ENCODE results near the gene SPATA32. TPM values are rescaled to one million over a fixed set of nuclear protein-coding genes. Genes with fewer than 3 reads are reported as not detected.
"Not testable (repeated sequence)": the region's sequence is repeated elsewhere in the genome, so short reads cannot be mapped to it uniquely, and the experiment has no call there.

Gene SPATA32
- polyA plus RNA-seq, 12 donors, result 0.18 to 0.23 TPM; not detected in 10

DNA sequence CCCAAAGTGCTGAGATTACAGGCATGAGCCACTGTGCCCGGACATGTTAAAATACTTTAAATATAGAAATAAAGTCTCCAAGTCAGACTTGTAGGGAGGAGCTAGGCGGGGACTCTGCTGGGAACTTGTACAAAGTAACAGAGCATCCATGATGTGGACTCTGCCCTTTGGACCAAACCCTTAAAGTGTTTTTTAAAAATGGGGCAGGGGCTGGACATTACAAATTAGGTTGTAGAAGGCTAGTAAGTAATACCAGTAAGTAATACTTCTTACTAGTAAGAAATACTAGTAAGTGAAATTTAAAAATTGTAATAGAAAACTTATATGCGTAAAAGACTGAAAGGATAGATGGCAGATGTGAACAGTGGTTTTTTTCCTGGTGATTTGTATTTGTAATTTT lies 9.7 kb upstream of the SPATA32 start:
- no peak for DNase-seq

DNA sequence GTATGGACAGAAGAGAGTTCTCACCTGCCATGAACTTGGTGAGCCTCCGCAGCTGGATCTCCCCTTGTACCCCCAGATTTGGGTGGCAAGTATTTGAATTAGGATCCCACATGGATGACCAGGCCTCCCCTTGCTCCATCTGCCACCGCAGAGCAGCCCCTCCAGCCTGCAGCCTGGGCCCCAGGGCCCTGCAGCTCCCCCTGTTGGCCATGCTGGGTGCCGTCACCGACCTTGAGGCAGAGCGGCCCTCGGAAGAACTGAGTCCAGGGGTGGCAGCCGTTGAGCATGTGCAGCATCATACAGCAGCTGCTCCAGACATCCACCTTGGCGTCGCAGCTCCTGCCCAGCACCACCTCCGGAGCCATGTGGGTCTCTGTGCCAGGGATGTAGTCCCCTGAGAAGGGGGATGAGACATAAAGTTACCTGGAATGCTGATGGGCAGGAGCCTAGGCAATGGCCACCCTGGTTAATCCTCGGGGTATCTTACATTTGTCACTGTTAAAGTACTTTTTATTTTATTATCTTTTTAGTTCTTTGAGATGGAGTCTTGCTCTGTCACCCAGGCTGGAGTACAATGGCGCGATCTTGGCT lies 9.0 kb upstream of the SPATA32 start:
- no peak for DNase-seq

DNA sequence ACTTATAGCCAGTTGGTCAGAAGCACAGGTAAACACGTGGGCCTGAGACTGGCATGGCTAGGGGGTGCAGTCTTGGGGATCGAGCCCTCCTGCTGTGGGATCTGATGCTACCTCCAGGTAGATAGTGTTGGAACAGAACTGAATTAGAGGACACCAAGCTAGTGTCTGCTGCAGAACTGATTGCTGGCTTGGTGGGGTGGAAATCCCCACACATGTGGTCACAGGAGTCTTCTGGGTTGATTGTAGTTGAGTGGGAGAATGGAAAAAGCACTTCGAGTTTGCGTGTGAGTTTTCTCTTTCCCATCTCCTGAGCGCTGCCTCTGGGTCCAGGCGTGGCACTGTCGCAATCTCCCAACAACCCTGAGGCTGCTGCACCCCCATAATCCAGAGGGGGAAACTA lies 8.0 kb upstream of the SPATA32 start:
- no peak for DNase-seq

DNA sequence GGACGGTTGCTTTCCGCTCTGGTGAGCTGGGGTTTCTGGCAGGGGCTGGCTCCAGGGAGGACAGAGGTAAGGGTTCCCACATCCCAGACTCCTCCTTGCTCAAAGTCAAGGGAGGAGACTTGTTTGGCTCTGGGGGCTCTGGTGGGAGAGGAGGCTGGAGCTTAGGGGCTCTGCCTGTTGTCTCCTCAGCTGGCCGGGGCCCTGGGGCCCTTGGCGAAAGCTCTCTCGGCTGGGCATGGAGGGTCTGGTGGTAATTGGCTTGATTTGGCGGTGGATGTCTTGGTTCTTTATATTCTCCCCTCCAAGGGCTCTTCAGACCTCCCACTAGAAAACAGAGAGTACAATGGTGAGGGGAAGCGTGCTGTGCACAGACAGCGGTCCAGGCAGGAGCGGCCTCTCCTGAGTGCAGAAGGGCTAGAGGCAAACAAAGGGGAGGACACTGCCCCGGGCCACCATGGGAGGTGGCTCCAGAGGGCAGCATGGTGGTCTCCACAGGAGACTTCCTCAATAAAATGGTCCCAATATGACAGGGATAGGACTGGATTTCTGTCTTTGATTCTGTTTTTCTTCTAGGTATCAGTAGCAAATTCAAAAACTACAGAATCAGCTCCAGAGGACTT lies 5.7 kb upstream of the SPATA32 start:
- no peak for DNase-seq

DNA sequence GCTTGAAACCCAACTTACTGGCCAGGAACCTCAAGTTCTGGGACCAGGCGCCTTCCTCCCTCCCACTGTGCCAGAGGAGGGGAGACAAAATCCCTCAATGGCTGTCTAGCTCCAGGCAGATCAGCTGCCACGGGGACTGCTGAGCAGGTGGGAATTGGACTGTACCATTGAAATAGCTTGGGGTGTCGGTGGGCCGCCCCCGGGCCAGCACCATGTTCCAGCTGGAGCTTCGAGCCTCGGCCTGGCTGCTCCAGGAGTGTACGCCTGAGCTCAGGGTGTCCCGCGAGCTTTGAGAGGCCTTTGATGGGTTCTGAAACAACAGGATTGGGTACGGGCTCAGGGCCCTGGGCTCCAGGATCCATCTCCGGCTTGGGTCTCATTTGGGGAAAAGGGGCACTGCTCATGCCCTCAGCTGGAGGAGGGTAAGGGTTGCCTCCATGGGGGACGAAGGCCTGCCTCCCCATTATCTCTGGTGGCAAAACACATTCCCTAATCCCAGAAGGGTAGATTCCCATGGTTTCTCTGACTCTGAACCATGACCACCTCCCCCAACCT lies 4.6 kb upstream of the SPATA32 start:
- DNase-seq, result no peak

DNA sequence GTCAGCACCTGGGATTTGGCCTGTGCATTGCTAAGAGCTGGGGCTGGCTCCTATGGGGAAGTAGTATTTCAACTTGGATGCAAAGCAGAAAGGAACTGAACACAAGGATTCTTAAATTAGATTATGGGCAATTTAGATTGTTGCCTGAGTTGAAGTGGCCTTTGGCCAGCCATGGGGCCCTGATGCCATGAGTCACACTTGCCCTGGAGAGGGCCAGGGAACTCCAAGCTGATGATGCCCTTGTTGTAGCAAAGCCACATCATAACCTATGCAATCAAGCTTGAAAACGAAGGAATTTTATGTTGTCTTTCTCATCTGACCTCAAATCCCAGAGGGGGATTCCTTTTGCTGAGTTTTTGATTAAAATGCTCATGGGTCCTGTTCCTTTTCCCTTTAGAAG lies 3.9 kb upstream of the SPATA32 start:
- DNase-seq, result no peak

DNA sequence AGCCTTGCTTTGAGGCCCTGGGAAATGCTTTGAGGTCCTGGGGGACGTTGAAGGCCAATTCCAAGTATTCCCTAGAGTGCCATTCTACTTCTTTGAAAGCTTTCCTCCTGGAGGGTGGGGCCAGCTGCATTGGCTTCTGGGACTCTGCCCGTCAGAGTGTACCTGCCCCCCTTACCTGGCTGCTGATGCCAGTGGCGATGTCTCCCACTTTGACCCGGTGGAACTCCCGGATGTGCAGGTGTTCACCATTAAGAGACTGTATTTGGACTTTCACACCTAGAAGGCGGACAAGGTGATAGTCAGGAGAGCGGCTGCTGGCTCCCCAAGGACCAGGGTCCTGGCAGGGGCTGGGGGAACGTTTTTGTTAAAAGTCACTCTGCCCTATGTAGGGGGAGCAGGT lies 3.1 kb upstream of the SPATA32 start:
- DNase-seq, result no peak

DNA sequence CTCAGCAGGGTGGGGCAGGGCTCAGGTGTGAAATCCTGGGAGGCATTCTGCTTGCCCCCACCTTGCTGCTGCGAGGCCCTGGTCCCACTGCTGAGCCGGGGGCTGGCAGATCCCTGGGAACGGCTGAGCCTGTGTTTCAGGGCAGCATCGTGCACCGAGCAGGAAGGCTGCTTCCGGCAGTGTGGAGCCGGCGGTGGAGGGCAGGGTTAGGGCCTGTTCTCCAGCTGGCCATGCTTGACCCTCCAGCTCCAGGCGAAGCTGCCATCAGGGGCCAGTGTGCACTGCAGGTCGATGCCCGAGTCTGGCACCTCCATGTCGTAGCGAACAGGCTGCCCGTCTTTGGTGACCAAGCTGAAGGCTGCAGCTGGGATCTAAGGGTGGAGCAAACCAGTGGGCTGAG lies 2.5 kb upstream of the SPATA32 start:
- no peak for DNase-seq

DNA sequence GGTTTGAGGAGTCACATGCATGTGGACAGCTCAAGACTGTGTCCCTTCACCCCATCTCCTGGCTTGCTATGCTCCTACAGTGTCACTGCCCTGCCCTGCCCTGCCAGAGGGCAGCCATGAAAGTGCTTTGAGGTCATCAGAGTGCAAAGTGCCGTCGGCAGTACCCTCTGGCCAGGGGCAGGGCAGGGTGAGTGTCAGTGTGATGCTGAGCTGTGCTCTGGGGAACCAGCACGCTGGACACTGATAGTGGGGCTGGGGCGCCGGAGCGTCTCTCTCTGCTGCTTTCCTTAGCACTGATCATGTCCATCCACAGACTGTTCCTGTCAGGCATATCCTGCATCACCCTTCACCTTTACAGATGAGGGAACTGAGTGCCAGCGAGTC lies 1.6 kb upstream of the SPATA32 start:
- DNase-seq, result no peak

DNA sequence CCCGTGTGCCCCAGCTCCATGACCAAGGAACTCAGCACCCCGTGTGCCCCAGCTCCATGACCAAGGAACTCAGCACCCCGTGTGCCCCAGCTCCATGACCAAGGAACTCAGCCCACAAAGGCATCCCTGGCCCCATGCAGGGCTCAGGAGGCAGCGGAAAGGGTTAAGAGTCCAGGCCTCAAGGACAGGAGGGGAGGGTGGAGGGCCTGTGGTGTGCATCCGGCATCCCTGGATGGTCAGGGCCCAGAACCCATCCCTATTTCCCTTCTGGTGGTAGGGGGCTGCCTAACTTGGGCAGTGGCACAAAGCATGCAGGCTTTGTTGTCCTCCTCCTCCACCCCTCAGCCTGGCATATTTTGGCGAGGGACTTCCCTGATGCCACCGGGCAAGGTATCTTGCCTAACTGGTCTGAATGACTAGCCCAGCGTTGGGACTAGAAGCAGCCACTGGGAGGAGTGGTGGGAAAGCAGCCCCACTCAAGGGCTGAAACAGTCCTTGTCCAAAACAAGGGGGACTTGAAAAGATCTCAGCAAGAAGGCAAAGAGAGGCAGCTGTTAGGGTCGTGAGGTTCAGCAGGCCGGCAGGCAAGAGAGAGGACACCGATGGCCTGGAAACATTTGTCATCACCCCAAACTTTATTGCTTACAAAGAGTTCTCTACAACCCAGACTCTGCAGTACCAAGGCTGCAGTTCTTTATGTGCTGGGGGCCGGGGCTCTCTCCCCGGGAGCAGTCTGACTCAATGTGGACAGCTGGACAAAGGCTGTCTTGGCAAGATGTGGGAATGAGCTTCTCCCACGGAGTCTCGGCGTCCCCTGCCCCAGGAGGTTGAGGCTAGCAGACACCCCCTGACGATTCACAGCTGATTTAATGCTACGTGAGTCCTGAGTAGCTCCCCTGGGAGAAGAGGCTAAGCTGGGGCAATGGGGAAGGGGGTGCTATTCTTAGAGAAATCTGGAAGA lies 902 bp upstream of the SPATA32 start:
- peak; percentile 25 for DNase-seq

DNA sequence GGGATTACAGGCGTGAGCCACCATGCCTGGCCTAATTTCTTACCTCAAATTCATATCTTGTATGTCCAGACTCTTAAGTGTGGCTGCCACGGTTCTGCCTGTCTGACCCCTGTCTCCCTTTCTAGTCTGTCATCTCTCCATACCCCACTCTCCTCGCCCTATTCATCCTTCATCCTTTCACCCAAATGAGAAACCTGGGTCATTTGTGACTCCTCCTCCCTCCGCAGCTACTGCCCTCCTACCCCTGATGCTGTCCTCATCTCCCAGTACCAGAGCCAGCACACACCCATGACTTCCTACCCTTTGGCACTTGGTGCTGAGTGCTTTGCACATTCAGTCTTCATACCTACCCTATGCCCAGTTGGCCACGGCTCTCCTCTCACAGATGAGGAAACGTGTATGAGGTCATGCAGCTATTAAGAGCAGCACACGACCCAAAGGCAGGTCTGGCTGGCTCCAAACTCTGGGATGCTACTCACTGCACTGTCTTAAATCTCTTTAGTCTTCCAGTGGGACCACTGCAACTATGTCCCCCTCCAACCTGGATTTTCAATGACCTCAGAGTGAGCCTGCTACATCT lies 1.6 kb downstream of the SPATA32 start:
- DNase-seq, result no peak

DNA sequence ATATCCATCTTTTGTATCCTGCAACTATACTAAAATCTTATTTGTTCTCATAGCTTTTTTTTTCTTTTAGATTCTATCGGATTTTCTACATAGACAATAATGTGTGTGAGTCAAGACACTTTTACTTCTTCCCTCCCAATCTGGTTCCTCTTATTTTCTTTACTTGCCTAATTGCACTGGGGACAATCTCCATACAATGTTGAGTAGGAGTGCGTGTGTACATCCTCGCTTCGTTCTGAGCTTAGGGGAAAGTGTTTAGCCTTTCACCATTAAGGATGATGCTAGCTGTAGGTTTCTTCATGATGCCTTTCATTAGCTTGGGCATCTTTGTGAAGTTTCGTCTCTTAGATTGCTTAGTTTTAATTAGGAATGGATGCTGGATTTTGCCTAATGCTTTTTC lies 2.9 kb downstream of the SPATA32 start:
- DNase-seq, result no peak

DNA sequence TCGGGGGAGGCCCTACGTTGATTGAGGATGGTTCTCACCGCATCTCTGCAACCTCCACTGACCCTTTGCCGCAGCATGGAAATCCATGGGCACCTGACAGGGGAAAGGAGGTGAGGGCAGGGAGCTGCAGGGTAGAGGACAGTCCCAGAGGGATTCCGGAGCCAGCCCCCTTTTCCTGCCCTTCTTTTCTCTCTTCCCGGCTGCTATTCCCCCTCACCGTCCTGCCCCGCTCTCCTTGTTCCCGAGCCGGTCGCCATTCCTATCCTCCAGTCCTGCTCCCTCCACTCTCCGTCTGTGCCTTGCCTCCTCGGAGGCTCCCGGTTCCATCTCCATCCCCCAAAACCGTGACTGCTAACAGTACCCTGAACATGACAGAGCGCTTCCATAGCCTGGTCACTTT lies 4.8 kb downstream of the SPATA32 start:
- no peak for DNase-seq

DNA sequence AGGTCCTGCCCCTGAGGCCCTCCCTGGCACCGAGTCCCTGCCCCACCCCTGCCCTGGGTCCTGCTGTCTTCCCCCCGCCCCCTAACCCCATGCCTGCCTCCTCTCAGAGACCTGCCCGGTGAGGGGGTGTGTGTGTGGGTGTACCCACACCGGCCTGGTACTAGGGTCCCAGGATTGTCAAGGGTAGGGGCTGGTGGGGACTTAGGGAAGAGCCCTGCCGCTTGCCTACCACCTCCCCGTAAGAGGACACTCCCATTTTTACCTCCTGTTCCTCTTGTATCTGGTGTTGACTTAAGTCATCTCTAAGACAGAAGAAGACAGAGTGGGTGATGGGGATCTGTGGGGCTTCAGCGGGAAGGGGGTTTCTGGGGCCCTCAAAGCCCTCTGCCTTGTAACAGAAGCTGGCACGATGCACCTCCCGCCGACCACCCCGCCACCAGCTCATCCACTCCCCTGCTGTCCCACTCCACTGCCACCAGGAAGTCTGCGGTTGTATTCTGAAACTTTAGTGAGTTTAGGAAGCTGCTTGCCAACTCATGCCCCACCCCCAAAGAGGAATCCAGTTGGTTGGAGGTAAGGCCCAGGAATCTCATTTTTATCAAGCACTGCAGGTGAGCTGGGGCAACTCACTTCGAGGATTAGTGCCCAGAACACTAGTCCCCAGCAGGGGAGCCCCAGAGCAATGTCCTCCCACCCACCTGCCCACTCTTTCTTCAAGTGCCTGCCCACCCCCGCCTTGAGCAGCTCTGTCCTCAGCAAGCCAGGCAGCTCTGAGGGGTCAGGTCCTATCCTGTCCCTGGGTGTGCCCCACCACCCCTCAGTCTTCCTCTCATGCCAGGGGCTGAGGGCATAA lies 5.6 kb downstream of the SPATA32 start:
- no peak for DNase-seq

DNA sequence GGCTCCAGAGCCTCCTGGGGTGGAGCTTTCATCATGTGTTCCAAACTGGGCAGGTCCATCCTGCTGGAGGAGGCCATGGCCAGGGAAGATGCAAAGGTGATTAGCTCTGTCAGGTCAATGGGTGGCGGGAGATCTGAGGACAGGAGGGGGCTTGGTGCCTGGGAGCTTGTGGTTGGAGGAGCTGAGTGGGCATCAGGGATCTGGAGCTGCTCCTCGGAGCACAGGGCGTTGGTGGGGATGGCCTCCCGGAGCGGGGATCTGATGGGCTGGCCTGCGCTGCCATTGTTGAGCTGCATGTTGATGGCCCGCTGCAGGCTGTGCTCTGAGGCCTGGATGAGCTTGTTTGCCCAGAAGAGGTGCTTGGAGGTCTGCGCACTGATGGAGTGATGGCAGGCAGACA lies 6.5 kb downstream of the SPATA32 start:
- DNase-seq, result no peak

DNA sequence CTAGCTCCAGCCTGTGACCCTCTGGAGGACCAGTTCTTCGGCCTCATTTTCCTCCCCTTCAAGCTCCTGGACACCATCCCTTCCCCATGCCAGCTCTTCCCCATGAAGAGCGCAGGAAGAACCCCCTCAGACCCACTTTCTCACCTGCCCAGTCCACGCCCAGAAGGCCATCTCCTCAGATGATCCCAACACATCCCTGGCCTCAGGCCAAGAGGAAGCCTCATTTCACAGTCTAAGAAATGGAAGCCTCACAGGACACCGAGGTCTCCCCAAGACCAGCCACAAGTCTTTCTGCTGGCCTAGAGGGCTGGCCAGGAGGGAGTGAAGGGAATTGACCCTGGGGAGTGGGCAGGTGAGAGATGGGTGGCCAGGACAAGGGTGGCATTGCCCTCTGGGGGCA lies 8.0 kb downstream of the SPATA32 start:
- no peak for DNase-seq

DNA sequence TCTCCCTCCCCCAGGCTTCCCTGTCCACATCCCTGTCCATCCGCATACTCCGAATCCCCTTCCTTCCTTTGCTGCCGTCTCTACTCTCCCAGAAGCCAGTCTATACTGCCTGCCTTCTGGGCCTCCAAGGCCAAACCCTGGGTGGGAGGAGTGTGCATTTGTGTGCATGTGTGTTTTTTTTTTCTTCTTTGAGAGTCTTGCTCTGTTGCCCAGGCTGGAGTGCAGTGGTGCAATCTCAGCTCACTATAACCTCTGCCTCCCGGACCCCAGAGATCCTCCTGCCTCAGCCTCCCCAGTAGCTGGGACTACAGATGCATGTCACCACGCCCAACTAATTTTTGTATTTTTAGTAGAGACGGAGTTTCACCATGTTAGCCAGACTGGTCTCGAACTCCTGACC lies 8.7 kb downstream of the SPATA32 start:
- not testable (repeated sequence) for DNase-seq

DNA sequence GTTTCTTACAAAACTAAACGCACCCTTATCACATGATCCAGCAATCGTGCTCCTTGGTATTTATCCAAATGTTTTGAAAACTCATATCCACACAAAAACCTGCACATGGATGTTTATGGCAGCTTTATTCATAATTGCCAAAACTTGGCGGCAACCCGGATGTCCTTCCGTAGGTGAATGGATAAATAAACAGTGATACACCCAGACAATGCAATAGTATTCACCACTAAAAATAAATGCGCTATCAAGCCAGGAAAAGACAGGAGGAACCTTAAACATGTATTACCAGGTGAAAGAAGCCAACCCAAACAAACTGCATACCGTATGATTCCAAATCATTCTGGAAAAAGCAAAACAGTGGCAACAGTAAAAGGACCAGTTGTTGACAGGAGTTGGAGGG lies 10.0 kb downstream of the SPATA32 start:
- DNase-seq, result no peak

DNA sequence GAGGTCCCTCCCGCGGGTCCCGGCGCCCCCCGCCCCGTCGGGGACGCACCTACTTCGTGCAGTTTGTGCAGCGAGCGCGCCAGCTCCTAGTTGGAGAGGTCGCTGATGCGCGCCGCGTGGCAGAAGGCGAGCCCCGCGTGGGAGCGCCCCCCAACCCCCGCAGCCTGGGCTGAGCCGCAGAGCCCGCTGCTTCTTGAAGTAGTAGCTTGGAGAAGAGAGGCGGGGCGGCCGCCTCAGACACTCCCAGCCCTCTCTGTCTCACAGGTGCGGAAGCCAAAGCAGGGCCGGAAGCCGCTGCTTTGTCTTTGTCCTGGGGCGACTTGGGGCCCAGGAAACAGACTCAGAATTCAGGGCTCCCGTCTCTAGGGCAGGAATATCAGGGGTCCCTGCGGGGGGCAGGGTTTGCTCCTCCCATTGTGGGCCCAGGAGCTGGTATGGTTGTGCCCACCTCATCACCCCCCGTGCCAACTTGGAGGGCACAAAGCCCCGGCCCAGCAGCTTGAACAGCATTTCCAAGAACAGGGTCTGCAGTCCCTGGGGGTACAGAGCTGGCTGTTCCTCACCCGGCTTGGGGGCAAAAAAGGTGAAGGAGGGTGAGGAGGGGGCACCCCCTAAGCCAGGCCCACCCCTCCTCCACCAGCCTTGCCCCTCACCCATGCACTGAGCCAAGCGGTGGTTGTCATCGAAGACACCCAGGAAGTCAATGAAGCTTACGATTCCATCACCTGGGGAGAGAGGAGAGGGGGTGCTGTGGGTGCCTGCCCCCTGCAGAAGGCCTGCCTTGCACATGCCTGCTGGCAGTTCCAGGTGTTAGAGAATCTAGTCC lies 13.5 kb downstream of the SPATA32 start:
- no peak for DNase-seq

DNA sequence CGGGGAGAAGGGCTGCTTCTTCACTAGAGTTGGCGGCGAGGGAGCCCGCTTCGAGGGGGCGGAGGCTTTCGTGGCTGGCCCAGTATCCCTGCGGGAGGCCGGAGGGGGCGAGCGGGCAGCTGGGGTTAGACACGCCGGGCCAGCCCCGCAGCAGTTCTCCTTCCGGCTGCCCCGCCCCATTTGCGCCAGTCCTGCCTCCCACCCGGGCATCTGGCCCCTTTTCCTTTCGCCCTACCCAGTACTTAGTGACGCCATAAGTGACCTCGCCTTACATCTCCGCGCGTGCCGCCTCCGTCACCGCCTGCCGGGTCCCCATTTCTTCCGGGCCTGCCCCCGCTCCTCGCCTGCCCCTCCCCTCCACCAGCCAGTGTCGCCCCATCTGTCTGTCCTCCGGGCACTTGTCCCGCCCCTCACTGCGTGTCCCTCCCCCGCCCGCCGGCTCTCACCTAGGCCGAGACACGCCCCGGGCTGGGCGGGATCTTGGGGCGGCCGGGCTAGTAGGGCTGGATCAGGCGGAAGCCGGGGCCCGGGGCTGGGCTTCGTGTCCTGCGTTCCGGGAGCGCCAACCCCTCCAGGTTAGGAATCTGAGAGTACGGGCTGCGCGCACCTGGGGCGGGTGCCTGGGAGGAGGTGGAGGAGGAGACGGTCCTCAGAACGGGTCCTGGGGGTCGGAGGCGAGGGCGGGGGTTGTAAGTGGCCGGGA lies 14.3 kb downstream of the SPATA32 start:
- no peak for DNase-seq

All from muscle of arm (tissue), 12 donors.